Mucosa of rectum (tissue), 2 donors: ENCODE measurements around the gene SDF4.
A peak's percentile ranks its signal among the peaks of the same experiment; 100 is the strongest.

Experiments
- H3K27ac ChIP-seq, 2 donors: one replicate each; pipeline ENCODE4 v1.7.0; 2013; ENCODE audit warnings: inconsistent platforms in 2 of 2, low read depth in 2 of 2, low read length in 2 of 2
- H3K27me3 ChIP-seq, 2 donors: one replicate each; pipeline ENCODE4 v1.7.0; 2013; ENCODE audit warnings: low read length in 2 of 2; ENCODE audit not compliant: control insufficient read depth in 2 of 2, insufficient read depth in 2 of 2
- H3K36me3 ChIP-seq, 2 donors: one replicate each; pipeline ENCODE4 v1.7.0; 2013; ENCODE audit warnings: low read length in 2 of 2; ENCODE audit not compliant: control insufficient read depth in 2 of 2, insufficient read depth in 2 of 2
- H3K4me1 ChIP-seq, 2 donors: one replicate each; pipeline ENCODE4 v1.7.0; 2013; ENCODE audit warnings: low read length in 2 of 2, mild to moderate bottlenecking in 1 of 2; ENCODE audit not compliant: control insufficient read depth in 2 of 2, insufficient read depth in 2 of 2
- H3K4me3 ChIP-seq, 2 donors: one replicate each; pipeline ENCODE4 v1.7.0; 2013; ENCODE audit warnings: low read length in 2 of 2
- H3K9ac ChIP-seq, 2 donors: one replicate each; pipeline ENCODE4 v1.7.0; 2013; ENCODE audit warnings: low read length in 2 of 2, low read depth in 1 of 2, mild to moderate bottlenecking in 1 of 2
- H3K9me3 ChIP-seq, 2 donors: one replicate each; pipeline ENCODE4 v1.7.0; 2013; ENCODE audit warnings: low read length in 2 of 2; ENCODE audit not compliant: control insufficient read depth in 2 of 2
- donor health status: healthy.
- donor health status: Normal muscosa, but diverticular disease.

SDF4 gene

DNA sequence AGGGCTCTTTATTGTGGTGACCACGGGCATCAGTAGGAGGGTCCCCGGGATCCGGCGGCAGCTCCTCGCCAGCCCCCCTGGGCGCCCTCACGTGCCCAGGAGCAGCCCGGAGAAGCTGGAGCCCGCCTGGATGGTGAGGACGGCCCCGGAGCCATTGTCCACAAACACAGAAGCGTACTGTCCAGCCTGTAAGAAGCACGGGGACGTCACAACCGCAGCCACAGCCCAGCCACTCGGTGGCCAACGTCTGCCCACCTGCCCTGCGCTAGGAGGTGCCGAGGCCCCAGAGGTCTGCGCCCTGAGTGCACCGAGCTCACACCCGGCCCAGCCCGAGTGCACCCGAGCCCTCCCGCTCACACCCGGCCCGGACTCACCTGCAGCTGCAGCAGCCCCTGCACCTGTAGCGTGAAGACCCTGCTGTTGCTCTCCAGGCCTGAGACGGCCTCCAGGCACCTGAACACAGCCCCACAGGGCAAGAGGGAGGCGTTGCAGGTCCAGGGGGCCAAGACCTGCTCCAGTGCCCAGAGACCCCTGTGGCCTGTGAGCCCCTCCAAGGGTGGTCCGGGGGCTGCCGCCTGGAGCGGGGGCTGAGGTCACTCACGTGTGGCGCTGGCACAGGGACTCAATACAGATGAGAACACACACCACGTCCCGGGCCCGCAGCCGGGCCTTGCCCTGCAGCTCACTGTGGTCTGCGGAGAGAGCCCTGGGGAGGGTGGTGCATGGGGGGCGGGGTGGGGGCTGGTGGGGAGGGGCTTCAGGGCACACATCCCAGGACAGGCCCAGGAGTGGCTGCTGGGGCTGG, 10.9 kb upstream of the SDF4 start:
- Histone ChIP-seq H3K4me1 (peaks cover 5 to 11% of the 10 kb centered on the region in 2 donors), H3K9me3 (no peaks in the 10 kb centered on the region), H3K4me3 (no peak overlapping the region), H3K9ac (no peak overlapping the region), H3K27me3 (peaks cover 31 to 41% of the 10 kb centered on the region in 2 donors), H3K36me3 (no peaks in the 10 kb centered on the region), H3K27ac (no peak overlapping the region)

DNA sequence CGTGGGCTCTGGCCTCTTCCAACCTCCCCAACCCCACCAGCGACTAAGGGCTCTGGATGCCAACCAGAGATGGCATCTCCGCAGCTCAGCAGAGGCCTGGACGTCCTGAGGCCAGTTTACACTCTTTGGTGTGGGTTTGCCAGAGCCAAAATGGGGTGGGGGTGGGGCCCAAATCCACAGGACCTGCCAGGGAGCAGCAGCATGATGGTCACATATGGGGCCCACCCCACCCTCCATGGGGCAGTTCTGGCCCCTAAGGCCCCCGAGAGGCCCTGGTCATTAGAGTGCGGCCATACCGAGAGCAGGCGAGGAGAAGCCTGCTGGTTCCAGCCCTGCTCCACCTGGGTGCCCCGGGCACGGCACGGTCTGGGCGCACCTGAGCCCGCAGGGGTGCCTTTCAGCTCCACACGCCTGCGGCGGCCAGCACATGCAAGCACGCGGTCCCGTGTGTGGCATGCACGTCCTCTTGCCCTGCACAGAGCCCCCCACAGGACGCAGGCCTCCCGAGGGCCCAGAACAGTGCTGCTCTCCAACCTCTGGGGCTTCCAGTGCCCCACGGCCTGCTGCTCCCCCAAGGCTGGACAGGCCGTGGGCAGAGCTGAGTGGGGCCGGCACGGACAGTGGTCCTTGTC, 9.9 kb upstream of the SDF4 start:
- Histone ChIP-seq H3K27ac (no peak overlapping the region), H3K27me3 (peaks cover 26 to 34% of the 10 kb centered on the region in 2 donors), H3K9ac (no peak overlapping the region), H3K9me3 (no peaks in the 10 kb centered on the region), H3K4me1 (peaks cover 9 to 15% of the 10 kb centered on the region in 2 donors), H3K4me3 (no peak overlapping the region), H3K36me3 (no peaks in the 10 kb centered on the region)

DNA sequence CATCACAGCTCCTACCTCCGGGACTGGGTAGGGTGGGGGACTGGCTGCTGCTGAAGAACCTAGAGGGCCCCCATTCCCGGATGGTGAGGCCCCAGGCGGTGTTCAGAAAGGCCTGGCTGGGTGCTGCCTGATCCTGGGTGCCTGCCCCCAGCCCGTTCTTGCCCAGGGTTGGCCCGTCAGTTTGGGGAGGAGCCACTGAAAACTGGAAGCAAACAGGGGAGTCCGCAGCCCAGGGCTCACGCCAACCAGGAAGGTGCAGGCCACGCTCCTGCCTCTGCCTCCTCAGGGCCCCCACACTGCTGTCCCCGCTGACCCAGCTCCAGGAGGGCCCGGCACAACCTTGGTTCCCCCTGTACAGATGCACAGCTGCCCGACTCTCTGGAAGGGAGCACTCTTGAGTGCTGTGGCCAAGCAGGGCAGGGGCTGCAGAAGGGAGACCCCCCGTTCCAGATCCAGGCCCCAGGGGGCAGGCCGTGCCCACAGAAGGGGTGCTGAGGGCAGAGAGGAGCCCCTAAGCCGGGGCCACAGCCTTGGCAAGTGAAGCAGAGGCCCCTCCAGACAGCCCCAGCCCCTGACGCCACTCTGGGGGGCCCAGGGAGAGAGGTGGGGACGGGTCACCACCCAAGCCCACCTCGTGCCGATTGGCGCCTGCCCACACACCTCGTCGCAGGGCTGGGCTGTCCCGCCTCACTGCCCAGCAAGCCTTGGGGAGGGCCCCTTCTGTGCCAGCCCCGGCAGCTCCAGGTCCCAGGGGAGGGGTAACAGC, 9.2 kb upstream of the SDF4 start:
- H3K9ac ChIP-seq = no peak overlapping the region
- no peaks in the 10 kb centered on the region for H3K36me3 ChIP-seq
- H3K4me3 ChIP-seq = no peak overlapping the region
- H3K9me3 ChIP-seq = no peaks in the 10 kb centered on the region
- peaks cover 9 to 15% of the 10 kb centered on the region in 2 donors for H3K4me1 ChIP-seq
- no peak overlapping the region for H3K27ac ChIP-seq
- peaks cover 23 to 39% of the 10 kb centered on the region in 2 donors for H3K27me3 ChIP-seq

DNA sequence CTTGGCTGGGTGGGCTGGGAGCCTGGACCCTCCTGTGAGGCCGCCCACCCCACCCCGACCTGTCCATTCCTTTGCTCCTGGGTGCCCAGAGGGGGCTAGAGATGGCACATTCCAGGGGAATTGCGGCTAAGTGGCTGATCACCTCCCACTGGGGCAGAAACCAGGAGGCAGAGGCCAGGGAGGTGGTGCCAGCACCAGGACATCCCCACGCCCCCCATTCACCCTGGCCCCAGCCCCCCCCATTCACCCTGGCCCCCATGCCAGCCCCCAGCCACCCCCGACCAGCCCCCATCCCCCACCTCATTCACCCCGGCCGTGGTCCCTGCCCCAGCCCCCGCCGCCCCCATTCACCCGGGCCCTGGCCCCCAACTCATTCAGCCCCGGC, 8.5 kb upstream of the SDF4 start:
- Histone ChIP-seq H3K9me3 (no peaks in the 10 kb centered on the region), H3K27ac (no peak overlapping the region), H3K4me3 (no peak overlapping the region), H3K9ac (no peak overlapping the region), H3K27me3 (peaks cover 23 to 35% of the 10 kb centered on the region in 2 donors), H3K36me3 (no peaks in the 10 kb centered on the region), H3K4me1 (peaks cover 9 to 15% of the 10 kb centered on the region in 2 donors)

DNA sequence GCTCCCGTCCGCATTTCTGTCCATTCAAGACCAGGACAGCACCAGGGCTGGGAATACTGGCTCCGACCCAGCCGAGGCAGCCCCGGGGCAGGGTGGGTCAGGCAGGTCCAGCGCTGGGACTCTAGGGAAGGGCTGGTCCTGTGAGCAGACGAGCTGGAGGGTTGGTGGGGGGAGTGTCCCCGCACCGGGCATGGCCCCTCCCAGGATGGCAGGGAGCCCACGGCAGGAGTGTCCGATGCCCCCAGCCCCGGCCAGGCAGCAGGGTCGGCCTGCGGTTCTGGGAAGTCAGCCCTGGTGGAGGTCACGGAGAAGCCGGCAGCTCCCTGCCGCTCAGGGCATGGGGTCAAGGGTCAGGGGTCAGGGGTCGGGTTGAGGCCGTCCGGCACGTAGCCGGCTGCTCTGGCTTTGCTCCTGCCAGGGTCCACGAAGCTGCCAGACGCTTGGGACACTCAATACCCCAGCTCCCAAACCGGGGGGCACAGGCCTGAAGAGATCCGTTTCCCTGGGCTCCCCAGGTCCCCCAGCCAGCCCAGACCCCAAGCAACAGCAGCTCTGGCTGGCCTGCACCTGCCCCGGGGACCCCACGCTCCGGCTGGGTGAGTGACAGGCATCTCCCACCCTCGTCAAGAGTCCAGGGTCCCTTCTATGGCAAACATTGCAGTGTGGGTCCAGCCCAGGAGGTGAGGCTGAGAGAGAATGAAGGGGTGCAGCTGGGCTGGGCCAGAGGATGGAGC, 8.0 kb upstream of the SDF4 start:
- Histone ChIP-seq H3K9ac (no peak overlapping the region), H3K9me3 (no peaks in the 10 kb centered on the region), H3K27ac (no peak overlapping the region), H3K4me1 (peaks cover 9 to 15% of the 10 kb centered on the region in 2 donors), H3K36me3 (no peaks in the 10 kb centered on the region), H3K27me3 (peaks cover 23 to 33% of the 10 kb centered on the region in 2 donors), H3K4me3 (no peak overlapping the region)

DNA sequence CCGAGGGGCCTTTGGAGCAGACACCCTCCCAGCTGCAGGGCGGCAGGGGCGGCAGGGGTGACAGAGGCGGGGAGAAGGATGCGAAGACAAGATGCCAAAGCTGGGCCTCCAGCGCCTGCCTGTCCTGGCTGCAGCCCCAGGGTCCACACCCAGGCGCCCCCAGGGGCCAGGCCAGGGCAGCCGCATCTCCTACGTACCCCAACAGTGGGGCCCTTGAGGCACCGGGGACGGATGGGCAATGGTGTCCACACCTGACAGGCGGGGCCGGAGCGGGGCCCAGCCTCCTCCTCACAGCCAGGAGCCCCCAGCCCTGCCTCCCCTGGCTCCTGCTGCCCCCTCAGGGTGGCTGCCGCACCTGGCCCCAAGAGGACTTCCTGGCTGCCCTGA, 7.4 kb upstream of the SDF4 start:
- Histone ChIP-seq H3K27ac (no peak overlapping the region), H3K36me3 (peaks cover 0 to 1% of the 10 kb centered on the region in 2 donors), H3K4me1 (peaks cover 9 to 13% of the 10 kb centered on the region in 2 donors), H3K9ac (no peak overlapping the region), H3K27me3 (peaks cover 23 to 33% of the 10 kb centered on the region in 2 donors), H3K9me3 (no peaks in the 10 kb centered on the region), H3K4me3 (no peak overlapping the region)

DNA sequence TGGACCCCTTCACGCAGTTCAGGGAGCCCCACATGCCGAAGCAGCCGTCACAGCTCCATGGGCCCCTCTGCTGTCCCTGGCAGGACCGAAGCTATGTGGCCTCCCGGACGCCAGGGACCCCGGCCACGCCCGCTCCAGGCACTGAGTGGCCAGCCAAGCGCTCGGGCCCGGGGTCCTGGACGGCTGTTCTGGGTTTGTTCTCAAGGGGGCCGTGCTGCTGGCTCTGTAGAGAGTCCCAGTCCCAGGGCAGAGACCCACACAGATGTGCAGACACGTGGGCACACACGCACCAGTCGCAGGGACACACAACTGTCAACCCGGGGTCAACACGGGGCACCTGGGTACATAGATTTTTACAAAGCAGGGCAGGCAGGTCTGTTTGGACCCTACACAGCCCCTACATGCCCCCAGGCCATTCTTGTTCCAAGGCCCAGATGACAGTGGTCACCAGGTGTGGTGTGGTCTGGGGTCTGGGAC, 6.9 kb upstream of the SDF4 start:
- Histone ChIP-seq H3K4me1 (peaks cover 9% of the 10 kb centered on the region in 2 donors), H3K4me3 (no peak overlapping the region), H3K27ac (no peak overlapping the region), H3K27me3 (peaks cover 23 to 33% of the 10 kb centered on the region in 2 donors), H3K36me3 (peaks cover 0 to 3% of the 10 kb centered on the region in 2 donors), H3K9ac (peak overlapping the region in 1 of 2 donors; percentile 43), H3K9me3 (no peaks in the 10 kb centered on the region)

DNA sequence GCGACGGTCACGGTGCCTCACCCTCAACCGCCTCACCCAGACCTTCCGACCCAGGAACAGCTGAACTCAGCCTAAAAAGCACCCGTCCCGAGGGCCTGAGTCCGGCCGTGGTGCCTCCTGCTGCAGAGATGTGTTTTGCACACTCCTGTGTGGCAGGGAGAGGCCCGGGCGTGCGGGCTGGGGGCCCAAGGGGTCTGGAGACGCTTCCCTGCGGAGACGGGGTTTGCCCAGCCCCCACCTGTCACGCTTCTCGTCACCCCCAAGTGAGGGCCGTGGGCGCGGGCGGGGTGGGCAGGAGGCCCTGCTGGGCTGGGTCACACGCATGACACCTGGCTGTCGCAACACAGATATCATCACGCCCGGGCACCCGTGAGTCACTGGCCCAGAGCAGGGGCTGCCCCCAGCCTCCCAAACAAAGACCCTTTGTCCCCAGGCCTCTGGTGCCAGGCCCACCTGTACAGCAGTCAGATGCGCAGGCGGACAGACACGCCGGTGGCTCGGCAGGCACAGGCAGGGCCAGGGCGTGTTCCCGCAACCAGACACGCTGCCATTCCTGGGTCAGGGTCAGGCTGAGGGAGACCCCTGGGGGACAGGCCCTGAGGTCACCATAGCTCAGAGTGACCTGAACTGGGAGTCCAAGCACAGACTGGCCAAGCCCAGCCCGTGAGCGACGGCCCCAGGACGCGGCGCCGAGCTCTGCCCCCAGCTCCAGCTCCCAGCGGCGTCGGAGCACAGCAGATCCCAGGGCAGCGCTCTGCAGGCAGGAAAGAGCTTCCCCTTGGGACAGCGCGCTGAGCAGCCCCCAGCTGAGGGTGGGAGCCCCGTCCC, 6.3 kb upstream of the SDF4 start:
- Histone ChIP-seq H3K27me3 (peaks cover 23 to 33% of the 10 kb centered on the region in 2 donors), H3K4me1 (peaks cover 10% of the 10 kb centered on the region in 2 donors), H3K27ac (no peak overlapping the region), H3K4me3 (peak overlapping the region in 1 of 2 donors; percentile 16), H3K9me3 (no peaks in the 10 kb centered on the region), H3K9ac (peak overlapping the region in 1 of 2 donors; percentile 43), H3K36me3 (peaks cover 0 to 3% of the 10 kb centered on the region in 2 donors)
